Activated gamma-delta T cell treated with Interleukin-2 at 50 U/mL for 16 hours (primary cell): ENCODE data around the gene CCNB2.
"Not testable (repeated sequence)": the region's sequence is repeated elsewhere in the genome, so short reads cannot be mapped to it uniquely, and the experiment has no call there.

Source experiments
- DNase-seq: peaks from one replicate; pipeline ENCODE4 v3.0.0-alpha.2; 2020

Gene CCNB2

DNA sequence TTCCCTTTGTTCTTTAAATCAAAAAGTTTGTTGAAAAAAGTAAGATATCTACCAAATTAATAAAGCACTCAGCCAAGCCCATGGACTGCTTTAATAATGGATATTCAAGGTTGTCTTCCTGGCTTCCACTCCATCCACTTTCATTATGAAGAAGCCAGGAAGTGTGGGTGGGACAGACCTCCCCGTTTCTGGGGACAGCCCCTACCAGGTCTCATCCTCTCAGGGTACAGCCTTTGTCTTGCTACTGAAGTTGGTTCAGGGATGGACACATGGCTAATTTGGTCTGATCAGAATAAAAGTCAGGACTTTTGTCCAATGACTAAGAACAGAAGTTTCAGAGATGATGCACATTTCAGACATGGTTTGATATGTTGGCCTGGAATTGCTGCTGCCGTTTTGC, 32.6 kb downstream of the CCNB2 start:
- no peak for DNase-seq

DNA sequence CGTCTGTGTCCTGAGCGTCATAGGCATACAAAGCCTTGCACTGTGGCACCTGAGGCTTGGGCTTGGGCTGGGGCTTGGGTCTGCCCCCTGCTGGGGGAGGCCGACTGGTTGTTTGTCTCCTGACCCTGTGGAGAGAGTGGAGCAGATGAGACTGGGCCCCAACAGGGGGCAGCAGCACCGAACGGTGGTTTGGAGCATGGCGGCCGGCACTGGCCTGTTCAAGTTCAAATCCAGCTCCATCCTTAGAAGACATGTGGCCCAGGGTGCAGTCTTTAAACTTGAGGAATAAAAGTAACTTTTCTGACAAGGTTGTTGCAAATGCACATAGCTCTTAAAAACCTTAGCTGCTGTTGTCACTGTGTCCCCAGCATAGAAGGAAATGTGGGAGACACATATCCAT, 33.3 kb downstream of the CCNB2 start:
- DNase-seq: peak; percentile 48

DNA sequence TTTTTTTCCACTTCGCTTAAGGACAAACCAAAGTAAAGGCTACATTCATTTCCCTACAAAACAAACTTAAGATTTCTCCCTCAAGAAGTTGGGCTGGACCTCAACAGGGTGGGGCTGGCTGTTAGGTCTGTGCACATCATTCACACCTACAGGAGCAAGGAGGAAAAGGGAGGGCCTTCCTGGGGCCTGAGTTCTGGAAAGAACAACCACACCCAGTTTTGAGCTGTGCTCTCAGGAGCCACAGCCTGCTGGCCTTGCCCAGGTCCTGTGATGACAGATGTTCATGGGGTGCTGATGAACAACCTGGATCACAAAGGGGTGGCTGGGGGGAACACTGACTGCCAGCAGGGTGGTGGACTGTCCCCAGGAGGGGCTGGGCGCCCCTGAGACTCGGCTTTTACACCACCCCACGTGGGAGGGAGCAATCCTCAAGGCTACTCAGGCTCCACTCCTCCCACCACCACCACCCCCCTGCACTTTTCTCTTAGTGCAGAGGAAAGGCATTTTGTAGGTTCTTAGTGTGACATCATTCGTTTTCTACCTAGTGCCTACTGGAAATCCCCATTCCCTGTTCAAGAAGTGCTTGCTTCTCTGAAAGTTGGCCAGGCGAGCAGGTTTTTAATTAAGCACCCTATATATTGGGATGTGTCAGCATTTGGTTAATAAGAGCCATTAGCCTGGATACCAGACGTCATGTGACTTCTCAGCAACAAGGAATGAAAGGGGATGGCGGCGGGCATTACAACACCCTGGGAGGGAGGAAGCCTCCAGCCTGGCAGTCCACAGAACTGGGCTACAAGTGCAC, 35.7 kb downstream of the CCNB2 start:
- no peak for DNase-seq

DNA sequence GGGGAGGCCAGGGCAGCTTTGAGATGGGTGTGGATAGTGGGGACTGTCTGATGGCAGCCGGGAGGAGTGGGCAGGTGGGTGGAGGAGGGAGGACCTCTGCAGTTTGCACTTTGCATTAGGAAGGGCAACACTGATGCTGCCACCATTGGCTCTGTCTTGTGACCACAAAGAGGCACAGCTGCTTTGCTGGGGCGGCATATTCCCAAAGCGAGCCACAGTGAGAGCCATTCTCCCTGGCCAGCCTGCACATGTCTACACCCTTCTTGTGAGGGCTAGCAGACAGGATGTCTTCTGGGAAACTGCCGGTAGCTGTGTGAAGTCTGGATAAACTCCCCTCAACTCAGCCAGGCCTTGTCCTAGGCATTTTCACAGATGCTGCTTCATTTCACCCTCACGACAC, 38.3 kb downstream of the CCNB2 start:
- DNase-seq: no peak

DNA sequence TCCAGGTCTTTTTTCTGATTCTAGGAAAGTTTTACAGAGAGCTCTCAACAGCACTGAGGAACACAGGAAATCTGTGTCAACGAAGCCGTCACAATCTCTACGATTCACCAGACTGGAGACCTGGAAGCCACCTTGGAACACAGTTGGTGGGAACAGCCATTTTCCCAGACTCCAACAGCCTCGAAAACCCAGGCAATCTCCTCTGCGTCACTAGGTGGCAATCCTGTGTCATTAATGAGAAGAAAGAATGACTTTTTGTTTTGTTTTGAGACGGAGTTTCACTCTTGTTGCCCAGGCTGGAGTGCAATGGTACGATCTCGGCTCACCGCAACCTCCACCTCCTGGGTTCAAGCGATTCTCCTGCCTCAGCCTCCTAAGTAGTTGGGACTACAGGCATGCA, 39.6 kb downstream of the CCNB2 start:
- DNase-seq: not testable (repeated sequence)

DNA sequence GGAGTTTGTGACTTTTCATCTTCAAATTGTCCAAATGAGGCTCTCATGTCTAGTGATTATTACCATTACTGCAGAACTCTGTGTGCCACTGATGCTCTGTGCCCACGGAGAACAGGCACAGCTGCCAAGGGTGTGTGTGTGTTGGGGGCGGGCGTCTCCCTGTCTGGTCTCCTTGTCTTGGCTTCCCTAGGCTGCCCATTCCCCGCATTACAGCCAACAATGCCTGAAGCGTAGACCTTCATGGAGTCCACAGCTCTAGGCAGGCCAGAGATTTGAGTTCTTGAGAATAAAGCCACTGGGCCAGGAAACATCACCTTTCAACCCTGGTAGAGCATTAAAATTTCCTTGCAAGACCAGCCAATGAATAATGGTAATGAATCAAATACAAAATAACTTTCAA, 42.7 kb downstream of the CCNB2 start:
- no peak for DNase-seq

DNA sequence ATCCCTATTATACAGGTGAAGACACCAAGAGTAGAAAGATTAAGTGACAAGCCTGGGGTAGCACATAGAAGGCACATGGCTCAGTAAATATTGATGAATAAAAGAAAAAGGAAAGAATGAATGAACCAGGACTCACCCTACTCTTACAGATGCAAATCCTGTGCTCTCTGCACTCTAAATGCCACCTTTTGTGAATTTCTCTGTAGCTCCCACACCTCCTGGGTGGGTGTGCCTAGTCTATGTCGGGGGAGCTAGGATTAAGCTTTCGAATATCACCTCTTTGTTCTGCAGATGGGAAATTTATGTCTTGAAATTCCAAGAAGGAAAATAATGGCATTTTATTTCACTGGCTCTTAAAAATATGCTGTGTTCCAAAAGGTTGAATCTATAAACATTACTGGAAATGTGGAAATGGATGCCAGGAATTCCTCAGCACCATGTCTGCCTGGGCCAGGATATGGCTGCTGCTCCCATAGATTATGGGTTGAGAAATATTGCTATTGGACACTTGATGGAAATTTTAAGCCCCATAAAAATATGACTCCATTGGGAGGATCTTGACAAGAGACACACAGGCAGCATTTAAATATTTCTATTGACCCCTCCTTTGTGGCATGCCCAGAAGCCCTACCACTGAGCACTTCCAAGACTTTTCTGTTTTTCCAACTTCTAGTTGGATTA, 43.3 kb downstream of the CCNB2 start:
- DNase-seq: no peak

DNA sequence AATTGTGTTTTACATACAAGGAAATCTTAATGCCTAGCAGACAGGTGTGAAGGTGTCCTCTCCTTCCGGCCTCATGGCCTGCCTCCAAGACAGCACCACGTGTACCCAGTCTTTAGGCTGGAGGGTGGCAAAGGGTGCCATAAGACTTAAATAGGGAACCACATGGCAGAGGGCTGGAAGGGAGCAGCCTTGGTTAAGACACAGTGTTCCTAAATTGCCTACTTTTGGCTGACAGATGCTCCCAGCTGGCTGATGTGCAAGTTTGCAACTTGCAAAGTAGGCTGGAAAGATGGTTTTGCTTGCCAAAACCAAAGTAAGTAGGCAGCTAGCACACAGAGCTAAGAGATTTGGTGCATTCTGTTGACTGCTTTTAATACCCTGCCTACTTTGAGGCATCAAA, 45.2 kb downstream of the CCNB2 start:
- no peak for DNase-seq

DNA sequence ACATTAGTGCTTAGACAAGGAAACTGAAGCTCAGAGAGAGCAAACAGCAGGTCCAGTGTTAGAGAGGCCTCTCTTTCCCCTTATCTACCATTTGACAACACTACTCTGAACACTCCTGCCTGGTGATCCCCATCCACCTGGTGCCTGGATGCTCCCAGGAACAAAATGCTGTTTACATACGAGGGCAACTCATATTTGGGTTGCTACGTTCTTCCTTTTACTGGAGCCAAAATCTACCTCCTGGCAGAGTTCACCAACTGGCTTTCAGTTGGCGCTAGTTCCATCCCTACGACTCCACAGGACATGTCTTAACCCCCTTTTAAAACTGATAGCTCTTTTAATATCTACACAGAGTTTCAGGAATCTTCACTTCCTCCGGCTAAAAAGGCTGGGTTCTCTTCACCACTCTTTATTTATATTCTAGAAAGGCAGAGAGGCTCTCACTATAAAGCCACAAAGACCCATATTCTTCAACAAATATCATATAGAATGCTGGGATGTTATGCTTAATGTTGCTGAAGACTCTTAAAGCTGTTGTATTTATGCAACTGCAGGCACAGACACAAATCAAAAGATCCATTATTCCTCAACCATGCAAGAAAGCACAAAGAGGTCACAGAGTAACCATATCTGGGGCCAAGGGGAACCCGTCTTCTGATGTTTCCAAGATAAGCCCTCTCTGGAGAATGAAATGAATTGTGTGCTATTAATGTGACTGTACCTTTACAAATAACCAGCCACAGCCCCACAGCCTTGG, 47.9 kb downstream of the CCNB2 start:
- DNase-seq: no peak

DNA sequence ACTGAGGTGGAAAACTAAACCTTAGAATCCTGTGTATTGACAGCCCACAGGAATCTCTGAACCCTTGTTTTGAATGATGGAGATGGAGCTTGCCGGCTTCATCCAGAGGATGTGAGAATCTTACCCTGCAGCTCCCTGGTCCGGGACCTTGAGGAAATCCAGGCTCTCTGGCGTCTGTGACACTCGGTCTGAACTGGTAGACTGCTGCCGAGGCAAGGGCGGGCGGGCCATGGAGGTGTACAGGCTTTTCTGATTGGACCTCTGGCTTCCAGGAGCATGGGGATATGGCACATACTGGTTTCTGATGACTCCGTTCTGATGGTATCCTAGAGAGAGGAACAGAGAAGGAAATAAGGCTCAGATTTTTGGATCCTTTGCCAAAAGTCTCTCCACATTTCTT, 48.5 kb downstream of the CCNB2 start:
- no peak for DNase-seq

DNA sequence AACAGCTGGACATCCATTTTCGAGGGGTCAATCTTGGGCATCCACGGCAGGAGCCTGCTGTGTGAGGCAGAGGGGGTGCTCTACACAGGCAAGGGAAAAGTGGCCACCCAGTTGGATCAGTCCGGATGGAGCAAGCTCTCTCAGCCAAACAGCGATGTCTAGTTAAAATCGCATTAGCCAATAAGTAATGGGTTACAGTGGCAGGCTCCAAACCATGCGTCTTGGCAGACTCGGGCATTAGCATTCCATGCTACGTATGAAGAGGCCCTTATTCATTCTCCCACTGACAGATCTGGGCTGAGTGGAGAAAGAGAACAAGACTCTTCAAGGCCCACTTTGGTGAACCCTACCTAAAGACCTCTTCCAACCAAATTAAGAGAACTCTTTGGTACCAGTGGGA, 49.3 kb downstream of the CCNB2 start:
- DNase-seq: no peak

DNA sequence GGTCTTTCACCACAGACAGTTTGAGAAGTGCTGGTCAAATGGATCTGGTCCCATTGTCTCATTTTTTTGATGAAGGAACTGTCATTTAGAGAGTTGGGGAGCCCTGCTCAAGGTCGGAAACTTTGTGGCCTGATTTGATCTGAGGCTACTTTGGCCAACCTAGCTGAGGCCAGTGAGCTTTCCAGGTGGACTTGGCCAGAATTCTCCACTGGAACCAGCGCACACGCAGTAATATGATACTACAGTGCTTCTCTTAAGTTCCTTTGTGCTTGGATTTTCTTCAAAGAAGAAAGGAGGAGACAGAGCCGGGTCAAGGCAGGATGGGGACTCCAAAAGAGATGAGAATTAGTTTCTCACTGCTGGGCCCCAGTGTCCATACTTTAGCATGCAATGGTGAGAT, 50.5 kb downstream of the CCNB2 start:
- no peak for DNase-seq

DNA sequence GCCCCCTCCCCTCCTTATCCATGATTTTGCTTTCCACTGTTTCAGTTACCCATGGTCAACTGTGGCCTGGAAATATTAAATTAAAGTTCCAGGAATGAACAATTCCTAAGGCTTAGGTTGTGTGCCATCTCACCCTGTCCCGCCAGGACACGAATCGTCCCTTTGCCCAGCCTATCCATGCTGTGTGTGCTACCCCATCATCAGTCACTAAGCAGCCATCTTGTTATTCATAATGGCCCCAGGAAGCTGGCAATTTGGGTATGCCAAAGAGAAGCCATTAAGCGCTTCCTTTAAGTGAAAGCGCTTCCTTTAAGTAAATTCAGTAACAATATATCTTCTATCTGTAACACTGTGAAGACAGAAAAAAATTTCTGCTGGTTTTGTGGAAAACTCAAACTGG, 52.5 kb downstream of the CCNB2 start:
- DNase-seq: no peak

DNA sequence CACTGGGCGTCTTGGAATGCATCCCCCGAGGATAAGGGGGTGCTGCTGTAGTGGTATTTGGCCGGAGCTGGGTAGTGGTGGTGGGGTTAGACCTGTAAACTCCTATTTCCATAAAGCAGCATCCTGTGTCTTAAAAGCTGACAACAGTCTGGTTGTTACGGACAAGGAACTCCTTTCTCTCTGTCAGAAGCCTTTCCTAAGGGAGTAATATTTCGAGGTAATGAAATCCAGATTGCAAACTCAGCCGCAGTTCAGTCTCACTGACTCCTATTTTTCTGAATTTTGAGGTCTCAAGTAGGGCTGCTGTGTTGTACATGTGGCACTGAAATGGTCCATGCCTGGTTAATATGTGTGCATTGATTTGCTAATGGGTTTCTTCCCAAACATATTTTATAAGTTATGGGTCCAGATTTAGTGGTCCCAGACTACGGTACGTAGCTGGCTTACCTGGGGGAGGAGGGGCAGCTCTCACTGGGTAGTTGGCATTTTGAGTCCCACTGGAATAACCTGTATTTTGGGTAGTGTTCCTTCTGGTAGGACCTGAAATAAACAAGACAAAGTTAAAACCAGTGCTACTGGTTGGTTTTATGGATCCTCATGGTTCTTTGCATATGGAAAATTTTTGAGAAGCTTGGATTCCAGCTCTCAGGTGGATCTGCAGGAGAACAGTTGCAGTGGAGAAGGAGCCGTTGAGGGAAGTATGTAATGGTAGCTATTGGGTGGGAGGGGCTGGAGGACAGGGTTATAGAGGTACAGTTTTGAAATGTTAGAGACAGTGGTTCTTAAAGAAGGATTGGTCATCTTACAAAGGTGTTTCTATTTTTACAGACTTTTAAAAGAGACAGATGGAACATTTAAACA, 53.1 kb downstream of the CCNB2 start:
- no peak for DNase-seq

DNA sequence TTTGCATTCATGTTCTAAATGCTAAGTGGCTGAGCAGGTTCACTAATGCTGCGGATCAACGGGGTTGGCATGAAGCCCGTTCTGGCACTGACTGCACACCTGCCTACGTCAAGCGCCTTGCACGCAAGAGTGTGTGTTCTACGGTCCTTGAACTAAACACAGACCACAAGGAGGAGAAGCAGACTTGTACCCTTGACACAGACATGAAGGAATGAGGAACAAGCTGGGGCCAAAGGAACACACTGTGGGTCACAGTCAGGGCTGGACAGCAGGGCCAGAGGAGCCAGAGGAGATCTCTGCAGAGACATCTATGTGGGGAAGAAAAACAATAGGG, 53.7 kb downstream of the CCNB2 start:
- DNase-seq: no peak

DNA sequence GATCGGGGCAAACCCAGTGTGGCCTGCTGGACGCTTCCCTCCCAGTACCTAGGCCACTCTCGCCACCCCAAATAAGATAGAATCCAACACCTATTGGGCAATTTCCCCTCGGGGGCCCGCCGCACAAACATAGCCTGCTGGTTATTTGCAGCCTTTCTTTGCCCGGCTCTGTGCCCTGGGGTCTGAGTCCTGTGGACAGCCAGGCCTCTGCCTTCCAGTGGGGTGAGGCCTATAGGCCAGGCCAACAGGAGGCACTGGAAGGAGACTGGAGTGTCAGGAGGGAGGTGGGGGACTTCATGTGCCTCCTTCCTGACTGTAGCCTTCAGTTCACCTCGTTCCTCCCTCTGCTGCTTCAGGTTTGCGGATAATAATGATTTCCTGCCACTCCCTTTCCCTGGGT, 54.3 kb downstream of the CCNB2 start:
- DNase-seq: no peak

DNA sequence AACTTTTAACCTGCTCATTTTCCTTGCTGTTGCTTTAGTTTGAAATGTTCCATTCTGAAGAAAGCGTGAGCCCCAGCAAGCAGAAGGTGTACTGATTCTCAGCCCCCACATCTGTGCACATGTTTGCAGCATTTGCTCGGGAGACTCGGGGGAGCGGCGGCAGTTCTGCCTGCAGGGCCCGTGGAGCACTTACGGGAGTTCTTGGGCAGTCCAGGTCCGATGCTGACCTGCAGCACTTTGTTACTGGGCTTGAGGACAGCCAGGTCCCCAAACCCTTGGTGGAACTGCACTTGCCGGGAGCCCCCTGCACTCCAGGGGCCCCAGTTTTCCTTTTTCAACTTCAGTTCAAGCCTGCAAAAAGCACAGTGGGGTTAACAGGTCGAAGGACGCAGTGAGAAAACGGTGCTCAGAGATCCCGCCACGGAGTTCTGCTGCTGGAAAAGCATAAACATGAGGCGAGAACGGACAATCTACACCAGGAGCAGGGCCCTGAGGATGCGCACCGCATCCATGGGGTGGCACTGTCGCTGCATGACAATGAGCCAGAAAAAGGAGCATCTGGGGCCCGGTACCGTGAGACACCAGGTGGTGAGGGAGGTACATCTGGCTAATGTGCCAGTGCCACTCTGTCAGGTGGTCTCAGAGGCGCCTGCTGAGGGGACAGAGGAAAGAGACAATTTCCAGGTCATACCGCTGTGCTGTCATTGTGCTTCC, 56.1 kb downstream of the CCNB2 start:
- no peak for DNase-seq

DNA sequence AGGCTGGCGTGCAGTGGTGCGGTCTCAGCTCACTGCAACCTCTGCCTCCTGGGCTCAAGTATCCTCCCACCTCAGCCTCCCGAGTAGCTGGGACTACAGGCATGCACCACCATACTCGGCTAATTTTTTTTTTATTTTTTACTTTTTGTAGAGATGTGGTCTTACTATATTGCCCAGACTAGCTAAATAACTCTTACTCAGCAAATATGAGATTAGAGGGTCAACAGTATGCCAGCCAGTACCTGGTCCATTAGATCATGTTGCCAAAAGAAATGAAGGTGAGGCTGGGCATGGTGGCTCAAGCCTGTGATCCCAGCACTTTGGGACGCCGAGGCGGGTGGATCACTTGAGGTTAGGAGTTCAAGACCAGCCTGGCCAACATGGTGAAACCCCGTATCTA, 57.1 kb downstream of the CCNB2 start:
- DNase-seq: not testable (repeated sequence)

DNA sequence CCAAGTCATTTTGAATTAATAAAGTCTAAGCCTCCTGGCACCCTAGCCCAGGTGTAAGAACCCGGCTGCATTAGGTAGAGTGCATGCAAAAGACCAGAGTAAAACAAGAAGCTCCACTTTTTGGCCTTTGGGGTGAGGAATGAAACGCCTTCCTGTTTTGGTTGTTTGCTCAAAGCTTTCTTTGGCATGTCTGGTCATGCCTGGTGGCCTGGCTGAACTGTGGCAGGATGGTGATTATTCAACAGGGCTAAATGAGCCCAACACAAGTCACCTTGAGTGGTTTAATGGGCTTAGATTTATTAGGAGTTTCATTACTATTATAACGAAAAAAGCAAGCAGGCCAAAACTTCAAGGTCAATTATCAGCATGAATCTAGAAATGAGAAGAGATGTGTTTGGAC, 60.8 kb downstream of the CCNB2 start:
- DNase-seq: no peak

DNA sequence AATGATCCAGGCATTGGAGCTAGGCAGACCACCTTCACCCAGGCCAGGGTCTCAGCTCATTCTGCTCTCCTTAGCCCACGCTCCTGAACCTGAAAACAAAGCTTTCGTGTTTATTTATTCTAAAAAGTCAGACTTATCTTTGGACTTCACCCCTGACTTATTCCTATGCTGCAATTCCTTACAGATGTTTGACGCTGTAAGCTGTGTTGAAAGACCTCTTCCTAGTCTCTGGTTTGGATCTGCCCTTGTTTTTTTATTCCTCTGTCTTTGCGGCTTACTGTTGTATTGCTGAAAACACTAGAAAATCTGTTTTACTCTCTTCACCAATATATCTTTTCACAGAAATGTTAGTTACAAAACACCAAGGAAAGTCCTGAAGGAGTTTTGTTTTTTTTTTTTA, 61.2 kb downstream of the CCNB2 start:
- no peak for DNase-seq

DNA sequence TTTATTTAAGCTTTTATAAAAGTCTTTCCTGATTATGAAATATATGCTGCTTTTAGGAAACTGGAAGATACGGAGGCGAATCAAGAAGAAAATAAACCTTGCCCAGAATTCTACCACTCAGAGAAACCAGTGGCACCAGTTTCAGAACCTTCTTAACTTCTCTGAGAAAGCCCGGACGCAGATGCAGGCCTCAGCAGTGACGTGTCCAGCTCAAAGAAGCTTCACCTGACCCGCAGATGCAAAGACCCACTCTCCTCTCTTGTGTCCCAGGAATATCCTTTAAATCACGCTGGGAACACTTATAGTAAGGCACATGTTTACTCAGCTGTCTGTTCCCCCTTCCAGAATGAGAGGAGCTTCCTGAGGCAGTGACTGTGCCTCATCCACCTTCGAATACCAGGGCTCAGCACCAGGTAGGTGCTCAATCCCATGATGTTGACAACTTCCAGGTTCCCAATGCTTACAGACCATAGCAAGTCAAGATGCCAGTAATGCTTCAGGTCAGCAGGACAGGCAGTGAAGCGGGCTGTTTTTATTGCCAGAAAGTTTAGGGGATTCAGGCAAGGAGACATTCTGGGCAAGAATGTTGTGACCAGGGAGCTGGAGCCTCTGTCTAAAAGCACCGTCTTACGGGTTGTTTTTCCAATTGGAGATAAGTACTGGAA, 61.8 kb downstream of the CCNB2 start:
- no peak for DNase-seq

DNA sequence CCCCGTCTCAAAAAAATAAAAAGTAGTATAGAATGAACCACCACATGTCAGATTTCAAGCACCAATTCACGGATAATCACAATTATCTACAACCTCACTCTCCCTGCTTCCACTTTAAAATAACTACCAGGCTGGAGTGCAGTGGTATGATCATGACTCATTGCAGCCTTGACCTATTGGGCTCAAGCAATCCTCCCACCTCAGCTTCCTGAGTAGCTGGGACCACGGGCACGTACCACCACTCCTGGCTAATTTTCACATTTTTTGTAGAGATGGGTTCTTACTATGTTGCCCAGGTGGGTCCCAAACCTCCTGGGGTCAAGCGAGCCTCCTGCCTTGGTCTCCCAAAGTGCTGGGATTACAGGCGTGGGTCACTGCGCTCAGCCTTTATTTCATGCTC, 63.6 kb downstream of the CCNB2 start:
- DNase-seq: no peak
